Liver (tissue), 9 donors: Measurements from ENCODE around the gene SGPL1. TPM values are rescaled to one million over a fixed set of nuclear protein-coding genes. Genes with fewer than 3 reads are reported as not detected.

ENCODE experiments used
- DNase-seq: peaks from one replicate; pipeline ENCODE4 v3.0.0-alpha.2; 2017; ENCODE audit warnings: low spot score
- H3K27ac ChIP-seq, 2 donors: one replicate each; pipeline ENCODE4 v1.7.0; 2013; ENCODE audit warnings: inconsistent platforms in 2 of 2, low read length in 2 of 2, control low read depth in 1 of 2, low read depth in 1 of 2, mild to moderate bottlenecking in 1 of 2
- H3K27me3 ChIP-seq, 4 donors: one replicate each; pipeline versions ENCODE4 v1.6.1 to v1.7.0; 2013; ENCODE audit warnings: low read length in 3 of 4, inconsistent platforms in 1 of 4, mild to moderate bottlenecking in 1 of 4, moderate library complexity in 1 of 4; ENCODE audit not compliant: control insufficient read depth in 4 of 4, insufficient read depth in 4 of 4
- H3K36me3 ChIP-seq, 4 donors: one replicate each; pipeline versions ENCODE4 v1.6.1 to v1.7.0; 2013; ENCODE audit warnings: low read length in 3 of 4, mild to moderate bottlenecking in 3 of 4, low read depth in 1 of 4, moderate library complexity in 1 of 4; ENCODE audit not compliant: control insufficient read depth in 4 of 4, insufficient read depth in 3 of 4
- H3K4me1 ChIP-seq, 4 donors: one replicate each; pipeline versions ENCODE4 v1.6.1 to v1.7.0; 2013; ENCODE audit warnings: low read length in 3 of 4, mild to moderate bottlenecking in 3 of 4, moderate library complexity in 1 of 4; ENCODE audit not compliant: control insufficient read depth in 4 of 4, insufficient read depth in 4 of 4
- H3K4me3 ChIP-seq, 3 donors: one replicate each; pipeline versions ENCODE4 v1.6.1 to v1.7.0; 2013; ENCODE audit warnings: low read length in 3 of 3, control low read depth in 1 of 3, low read depth in 1 of 3, mild to moderate bottlenecking in 1 of 3
- H3K9ac ChIP-seq, 2 donors: one replicate each; pipeline ENCODE4 v1.7.0; 2013; ENCODE audit warnings: low read length in 2 of 2, mild to moderate bottlenecking in 2 of 2, moderate library complexity in 2 of 2, control low read depth in 1 of 2, low read depth in 1 of 2
- H3K9me3 ChIP-seq, 4 donors: one replicate each; pipeline versions ENCODE4 v1.6.1 to v1.7.0; 2013; ENCODE audit warnings: low read length in 3 of 4; ENCODE audit not compliant: control insufficient read depth in 4 of 4
- ATF3 ChIP-seq: IDR thresholded peaks from 2 replicates; pipeline ENCODE4 v1.6.1; 2016; ENCODE audit warnings: antibody characterized with exemption
- CTCF ChIP-seq: fragments of 150-350 bp; IDR thresholded peaks from 2 replicates; pipeline ENCODE4 v1.5.1; 2017; ENCODE audit warnings: improper control_type of control experiment, low read depth, low read length; ENCODE audit not compliant: missing input control
- EGR1 ChIP-seq, 2 donors: IDR thresholded peaks; 2 replicates each; pipeline ENCODE4 v1.6.1; 2016 to 2018; ENCODE audit warnings: antibody characterized with exemption in 2 of 2, low read depth in 2 of 2
- FOXA1 ChIP-seq: IDR thresholded peaks from 2 replicates; pipeline ENCODE4 v1.6.1; 2016; ENCODE audit warnings: antibody characterized with exemption
- FOXA2 ChIP-seq: IDR thresholded peaks from 2 replicates; pipeline ENCODE4 v1.6.1; 2016; ENCODE audit warnings: antibody characterized with exemption
- GABPA ChIP-seq, 2 donors: IDR thresholded peaks in 1 of 2; conservative IDR thresholded peaks in 1 of 2; 2 replicates each; pipeline ENCODE4 v1.6.1; 2016; ENCODE audit warnings: antibody characterized with exemption in 2 of 2, mild to moderate bottlenecking in 1 of 2, moderate library complexity in 1 of 2
- HNF4A ChIP-seq, 2 donors: conservative IDR thresholded peaks; 2 replicates each; pipeline ENCODE4 v1.6.1; 2016; ENCODE audit warnings: antibody characterized with exemption in 2 of 2, mild to moderate bottlenecking in 2 of 2
- JUND ChIP-seq, 2 donors: IDR thresholded peaks; 2 replicates each; pipeline ENCODE4 v1.6.1; 2016; ENCODE audit warnings: antibody characterized with exemption in 2 of 2
- MAX ChIP-seq: IDR thresholded peaks from 2 replicates; pipeline ENCODE4 v1.6.1; 2016; ENCODE audit warnings: antibody characterized with exemption
- RAD21 ChIP-seq, 2 donors: IDR thresholded peaks; 2 replicates each; pipeline ENCODE4 v1.6.1; 2016; ENCODE audit warnings: antibody characterized with exemption in 2 of 2, mild to moderate bottlenecking in 2 of 2
- REST ChIP-seq: IDR thresholded peaks from 2 replicates; pipeline ENCODE4 v1.6.1; 2016; ENCODE audit warnings: antibody characterized with exemption, mild to moderate bottlenecking
- RXRA ChIP-seq, 2 donors: IDR thresholded peaks; 2 replicates each; pipeline ENCODE4 v1.6.1; 2017 to 2018; ENCODE audit warnings: antibody characterized with exemption in 2 of 2, mild to moderate bottlenecking in 1 of 2
- SP1 ChIP-seq: IDR thresholded peaks from 2 replicates; pipeline ENCODE4 v1.6.1; 2018; ENCODE audit warnings: antibody characterized with exemption, mild to moderate bottlenecking
- TAF1 ChIP-seq: conservative IDR thresholded peaks from 2 replicates; pipeline ENCODE4 v1.6.1; 2016; ENCODE audit warnings: antibody characterized with exemption, mild to moderate bottlenecking
- YY1 ChIP-seq: IDR thresholded peaks from 2 replicates; pipeline ENCODE4 v1.6.1; 2016; ENCODE audit warnings: antibody characterized with exemption, mild to moderate bottlenecking
- ZBTB33 ChIP-seq: IDR thresholded peaks from 2 replicates; pipeline ENCODE4 v1.6.1; 2016; ENCODE audit warnings: antibody characterized with exemption
- WGBS: extraction: QIAGEN DNeasy Blood & Tissue Kit; methylation state at CpG from one replicate; pipeline ENCODE4 v1.1.7; 2013; 5-methylcytosine and 5-hydroxymethylcytosine counted together
- polyA plus RNA-seq, 2 donors: library from polyadenylated mRNA; stranded (reverse) in 1 of 2; unstranded in 1 of 2; fragments of 200-250 nt in 1 of 2; fragments of >200 nt in 1 of 2; fragmentation: Nextera tagmentation in 1 of 2; extraction: Ambion mirVana in 1 of 2; gene quantifications; one replicate each; pipeline versions ENCODE4 v1.2.1 to v1.2.3, GENCODE V29; 2013 to 2015
- total RNA-seq, 2 donors: library from RNA; depleted of rRNA; stranded (reverse); fragments of >200 nt; gene quantifications; one replicate each; pipeline ENCODE4 v1.2.3, GENCODE V29; 2014
- donor health status: healthy.
- donor health status: healthy.
- donor health status: healthy.
- donor health status: healthy.
- donor health status: healthy.

SGPL1 gene
- total and polyA plus RNA-seq, 4 donors = 11.8 to 37.1 (median 16.8) TPM

- DNase-seq = no peak
- H3K4me1 ChIP-seq = peaks cover 0 to 15% (median 0%) of the 10 kb centered on the region in 4 donors
- H3K9me3 ChIP-seq = no peaks in the 10 kb centered on the region
- TF ChIP-seq GABPA (IDR thresholded peaks at IDR 0.05 in 1 of 2, conservative IDR thresholded peaks at IDR 0.05 in 1 of 2) (no peak), HNF4A (conservative IDR thresholded peaks at IDR 0.05) (no peak), FOXA2 (no peak), ATF3 (no peak), CTCF (no peak)
- no peaks in the 10 kb centered on the region for H3K27me3 ChIP-seq
- H3K4me3 ChIP-seq = no peak overlapping the region
- 59% methylated on average over 1 of the region's 1 CpG for WGBS
- peaks cover 5 to 41% (median 24%) of the 10 kb centered on the region in 4 donors for H3K36me3 ChIP-seq
- H3K27ac ChIP-seq = no peak overlapping the region
- H3K9ac ChIP-seq = no peak overlapping the region
These were observed 63.5 kb downstream of the SGPL1 start for GRCh38 chr10:70879207-70879606.

GRCh38 chr10:70880077-70880534, 64.4 kb downstream of the SGPL1 start:
- 2% methylated on average over 4 of the region's 4 CpGs for WGBS
- Histone ChIP-seq H3K27ac (no peak overlapping the region), H3K4me1 (peaks cover 0 to 20% (median 4%) of the 10 kb centered on the region in 4 donors), H3K4me3 (no peak overlapping the region), H3K36me3 (peaks cover 5 to 46% (median 28%) of the 10 kb centered on the region in 4 donors), H3K9me3 (no peaks in the 10 kb centered on the region), H3K27me3 (no peaks in the 10 kb centered on the region), H3K9ac (no peak overlapping the region)
- DNase-seq = peak; percentile 73
- TF ChIP-seq ZBTB33 (no peak), HNF4A (conservative IDR thresholded peaks at IDR 0.05) (peak in 1 of 2 donors; percentile 24), RAD21 (IDR thresholded peaks at IDR 0.05) (peak; percentile 99), TAF1 (no peak), FOXA1 (no peak), CTCF (peak; percentile 98), RXRA (IDR thresholded peaks at IDR 0.05) (peak in 1 of 2 donors; percentile 26), SP1 (no peak), FOXA2 (no peak), MAX (no peak), EGR1 (IDR thresholded peaks at IDR 0.05; ENCODE audit: low read depth in 2 of 2) (no peak), REST (no peak), YY1 (peak; percentile 37), JUND (IDR thresholded peaks at IDR 0.05) (no peak), ATF3 (no peak), GABPA (IDR thresholded peaks at IDR 0.05 in 1 of 2, conservative IDR thresholded peaks at IDR 0.05 in 1 of 2) (no peak)
